GM21360 (cell line): Measurements from ENCODE around the gene B4GALNT1.
"Not testable (repeated sequence)": the region's sequence is repeated elsewhere in the genome, so short reads cannot be mapped to it uniquely, and the experiment has no call there.

ENCODE experiments used
- ATAC-seq: cut with Tn5 transposase; IDR thresholded peaks from one replicate; pipeline ENCODE4 v1.9.1; 2021; ENCODE audit warnings: mild to moderate bottlenecking, moderate library complexity; ENCODE audit not compliant: unreplicated experiment

The B4GALNT1 gene

DNA sequence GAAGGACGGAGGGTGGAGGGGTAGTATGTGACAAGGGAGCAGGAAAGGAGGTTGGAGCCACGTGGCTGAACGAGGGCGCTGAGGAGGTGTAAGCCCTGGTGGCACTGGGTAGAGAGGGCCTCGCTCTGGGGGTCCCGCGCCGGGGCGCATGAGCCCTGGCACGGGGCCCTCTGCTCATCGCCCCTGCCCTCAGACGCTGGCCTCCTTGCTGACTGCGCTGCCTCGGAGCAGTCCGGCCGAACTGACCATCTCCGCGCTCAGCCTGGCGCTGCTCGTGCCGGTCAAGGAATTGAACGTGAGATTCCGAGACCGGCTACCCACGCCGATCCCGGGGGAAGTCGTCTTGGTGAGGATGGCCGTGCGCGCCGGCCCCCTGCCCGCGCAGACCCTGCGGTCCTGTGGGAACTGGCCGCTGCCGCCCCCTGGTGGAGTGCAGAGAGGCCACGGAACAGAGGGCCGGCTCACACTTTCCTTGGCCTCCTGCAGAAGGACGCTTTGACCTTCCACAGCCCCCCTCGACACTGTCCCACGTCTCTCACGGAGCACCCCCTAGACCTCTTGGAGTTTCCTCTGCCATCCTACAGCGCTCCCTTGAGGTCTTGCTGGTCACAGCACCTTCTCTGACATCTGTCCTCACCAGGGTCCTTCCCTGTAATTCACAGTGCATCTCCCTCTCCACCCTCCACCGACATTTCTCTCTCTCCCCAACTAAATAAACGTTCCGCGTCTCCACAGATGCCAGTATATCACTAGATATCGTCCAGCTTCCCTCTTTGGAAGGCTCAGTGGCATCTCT, 11.3 kb downstream of the B4GALNT1 start:
- ATAC-seq: peak; percentile 52

DNA sequence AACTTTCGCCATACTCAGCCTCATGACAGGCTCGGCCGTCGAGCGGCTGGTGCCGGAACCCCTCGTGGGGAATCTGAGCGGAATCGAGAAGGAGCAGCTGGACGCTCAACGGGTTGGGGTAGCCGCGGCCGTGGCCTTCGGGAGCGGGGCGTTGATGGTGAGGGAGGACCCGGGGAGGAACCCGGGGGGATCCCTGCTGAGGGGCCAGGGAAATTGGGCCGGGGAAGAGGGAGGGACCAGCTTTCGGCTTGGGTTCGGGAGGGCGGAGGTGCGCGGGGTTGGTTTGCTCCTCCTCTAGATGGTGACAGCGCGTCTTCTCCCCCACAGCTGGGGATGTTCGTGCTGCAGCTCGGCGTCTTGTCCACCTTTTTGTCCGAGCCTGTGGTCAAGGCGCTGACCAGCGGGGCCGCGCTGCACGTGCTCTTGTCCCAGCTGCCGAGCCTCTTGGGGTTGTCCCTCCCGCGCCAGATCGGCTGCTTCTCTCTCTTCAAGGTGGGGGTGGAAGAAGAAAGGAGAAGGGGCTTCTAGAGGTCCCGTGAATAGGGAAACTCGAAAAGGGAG, 12.0 kb downstream of the B4GALNT1 start:
- ATAC-seq: no peak

DNA sequence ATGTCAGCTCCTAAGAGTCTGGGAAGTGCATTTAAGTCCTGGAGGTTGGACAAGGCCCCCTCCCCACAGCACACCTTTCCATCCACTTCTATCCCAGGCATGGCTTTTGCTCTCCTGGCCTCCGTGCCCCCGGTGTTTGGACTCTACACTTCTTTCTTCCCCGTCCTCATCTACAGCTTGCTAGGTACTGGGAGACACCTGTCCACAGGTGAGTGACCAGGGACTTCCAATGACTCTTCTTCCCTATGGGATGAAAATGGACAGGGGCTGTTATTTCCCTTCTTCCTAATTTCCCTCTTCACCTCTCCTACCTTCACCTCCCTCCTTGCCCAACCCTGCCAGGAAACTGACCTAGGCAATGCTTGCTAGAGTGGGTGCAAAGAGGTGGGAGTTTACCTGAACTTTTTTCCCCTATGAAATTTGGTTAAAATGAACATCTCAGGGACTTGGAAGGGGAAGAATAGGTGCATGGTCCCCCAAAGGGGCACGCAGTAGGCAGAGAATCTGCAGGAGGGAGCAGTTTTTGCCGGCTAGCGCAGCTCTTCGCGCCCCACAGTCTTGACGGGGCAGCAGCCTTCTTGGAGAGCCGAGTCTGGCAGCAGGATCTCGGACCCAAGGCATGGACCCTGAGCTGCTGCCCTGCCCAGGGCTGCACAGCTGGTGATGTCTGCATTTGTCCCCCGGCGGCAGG, 12.6 kb downstream of the B4GALNT1 start:
- ATAC-seq: no peak

DNA sequence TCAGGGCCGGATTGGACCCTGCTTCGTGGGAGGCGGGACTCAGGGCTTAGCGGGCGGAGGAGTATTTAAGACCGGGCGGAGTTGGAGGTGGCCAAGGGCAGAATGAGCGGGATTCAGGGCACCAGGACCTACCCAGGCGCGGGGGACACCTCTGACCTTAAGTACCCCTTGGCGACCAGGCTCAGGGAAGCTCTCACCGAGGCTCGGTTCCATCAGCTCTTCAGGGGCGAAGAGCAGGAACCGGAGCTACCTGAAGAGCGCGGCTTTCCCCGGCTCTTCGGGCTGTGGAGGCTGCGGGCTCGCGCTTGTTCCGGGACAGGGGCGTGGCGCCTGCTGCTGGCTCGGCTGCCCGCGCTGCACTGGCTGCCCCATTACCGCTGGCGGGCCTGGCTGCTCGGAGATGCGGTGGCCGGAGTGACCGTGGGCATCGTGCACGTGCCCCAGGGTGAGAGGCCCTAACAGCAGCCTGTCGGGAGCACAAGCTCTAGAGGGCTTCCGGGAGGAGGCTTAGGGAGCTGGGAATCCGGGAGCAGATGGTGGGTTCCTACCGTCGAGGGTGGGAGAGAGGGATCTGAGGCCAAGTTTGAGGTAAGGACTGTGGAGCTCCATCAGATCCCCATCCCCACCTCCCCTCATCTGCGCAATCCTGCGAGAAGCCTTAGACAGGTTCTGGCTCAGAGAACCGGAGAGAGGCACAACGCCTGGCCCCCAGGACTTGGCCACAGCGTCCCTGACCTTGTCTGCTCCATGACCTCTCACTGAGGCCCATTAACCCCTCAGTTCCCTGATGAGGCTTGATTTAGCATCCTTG, 13.4 kb downstream of the B4GALNT1 start:
- ATAC-seq: no peak

GRCh38 chr12:57618966-57619433, 14.0 kb downstream of the B4GALNT1 start:
- ATAC-seq: no peak

GRCh38 chr12:57618431-57618830, 14.6 kb downstream of the B4GALNT1 start:
- ATAC-seq: not testable (repeated sequence)

DNA sequence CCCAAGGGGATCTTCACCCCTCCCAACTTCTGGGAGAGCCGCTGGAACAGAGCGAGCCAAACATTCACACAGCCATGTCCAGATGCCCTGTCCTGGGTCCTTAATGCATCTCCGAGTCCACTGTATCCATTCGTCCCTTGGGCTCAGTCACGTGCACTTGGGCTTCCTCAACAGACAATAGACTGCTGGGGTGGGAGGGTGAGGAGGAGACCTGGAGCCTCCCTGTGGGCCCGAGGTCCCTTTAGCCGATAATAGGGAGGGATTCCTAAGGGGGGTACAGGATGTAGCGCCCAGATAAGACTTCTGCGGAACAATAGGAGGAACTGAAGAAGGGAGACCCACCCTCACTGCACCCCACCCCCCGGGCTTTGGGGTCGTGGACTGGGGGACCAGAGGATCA, 15.1 kb downstream of the B4GALNT1 start:
- ATAC-seq: no peak

DNA sequence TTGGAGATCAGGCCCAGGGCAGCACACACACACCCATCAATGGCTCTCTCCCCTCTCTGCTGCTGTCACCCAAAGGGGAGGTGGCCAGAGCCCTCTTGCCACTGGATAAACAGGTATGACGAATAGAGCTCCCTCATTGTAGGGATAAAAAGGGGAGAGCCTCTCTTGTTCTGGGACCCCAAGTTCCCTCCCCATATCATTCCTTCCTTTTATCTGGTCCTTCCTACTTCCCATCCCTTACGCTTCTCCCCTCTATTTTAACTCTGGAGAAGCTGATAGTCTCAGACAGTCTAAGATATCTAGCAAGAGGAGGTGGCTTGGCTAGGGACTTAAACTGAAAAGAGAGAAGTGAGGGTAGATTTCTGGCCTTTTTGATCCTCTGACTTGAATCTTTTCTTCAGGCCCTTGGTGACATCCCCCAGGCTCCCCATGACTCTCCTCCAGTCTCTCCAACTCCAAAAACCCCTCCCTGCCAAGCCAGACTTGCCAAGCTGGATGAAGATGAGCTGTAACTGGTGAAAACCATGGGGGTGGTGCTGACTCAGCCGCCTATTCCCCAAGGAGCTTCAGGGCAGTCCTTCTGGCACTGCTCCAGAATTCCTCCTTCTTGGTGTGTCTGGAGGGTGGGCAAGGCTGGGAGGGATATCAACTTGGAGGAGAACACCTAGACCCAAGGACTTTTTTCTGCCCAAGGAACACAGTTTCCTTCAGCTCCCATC, 16.5 kb downstream of the B4GALNT1 start:
- no peak for ATAC-seq

GRCh38 chr12:57615637-57616036, 17.4 kb downstream of the B4GALNT1 start:
- no peak for ATAC-seq

- no peak for ATAC-seq
These were observed 18.0 kb downstream of the B4GALNT1 start for GRCh38 chr12:57614948-57615500.

DNA sequence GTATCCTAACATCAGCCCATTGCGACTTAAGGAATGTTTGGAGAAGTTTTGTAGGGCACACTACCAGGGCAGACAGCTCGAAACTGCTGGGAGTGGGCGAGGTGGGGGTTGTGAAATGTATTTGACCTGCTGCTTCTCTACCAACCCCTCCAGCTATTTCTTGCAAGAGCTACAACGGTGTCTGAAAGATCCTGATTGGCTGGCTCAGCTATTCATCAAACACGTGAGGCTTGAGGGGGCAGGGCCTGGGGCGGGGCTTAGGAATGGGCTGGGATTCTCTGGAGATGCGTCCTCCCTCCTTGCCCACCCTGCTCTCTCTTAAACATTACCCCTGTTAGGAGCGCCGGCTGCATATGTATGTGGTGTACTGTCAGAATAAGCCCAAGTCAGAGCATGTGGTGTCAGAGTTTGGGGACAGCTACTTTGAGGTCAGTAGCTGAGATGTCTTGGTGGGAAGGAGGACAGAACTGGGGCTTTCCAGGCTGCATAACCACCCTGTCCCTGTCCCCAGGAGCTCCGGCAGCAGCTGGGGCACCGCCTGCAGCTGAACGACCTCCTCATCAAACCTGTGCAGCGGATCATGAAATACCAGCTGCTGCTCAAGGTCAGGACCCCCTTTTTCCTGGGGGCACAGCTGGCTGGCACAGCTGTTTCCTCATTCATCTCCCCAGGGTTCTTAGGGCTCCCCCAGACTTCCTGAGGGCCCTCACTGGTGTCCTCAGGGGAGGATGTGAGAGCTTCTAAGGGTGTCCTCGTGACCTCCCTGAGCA, 18.6 kb downstream of the B4GALNT1 start:
- peak; percentile 58 for ATAC-seq

- no peak for ATAC-seq
These were observed 19.4 kb downstream of the B4GALNT1 start for GRCh38 chr12:57613427-57614109.

GRCh38 chr12:57612711-57613426, 20.1 kb downstream of the B4GALNT1 start:
- ATAC-seq: no peak

DNA sequence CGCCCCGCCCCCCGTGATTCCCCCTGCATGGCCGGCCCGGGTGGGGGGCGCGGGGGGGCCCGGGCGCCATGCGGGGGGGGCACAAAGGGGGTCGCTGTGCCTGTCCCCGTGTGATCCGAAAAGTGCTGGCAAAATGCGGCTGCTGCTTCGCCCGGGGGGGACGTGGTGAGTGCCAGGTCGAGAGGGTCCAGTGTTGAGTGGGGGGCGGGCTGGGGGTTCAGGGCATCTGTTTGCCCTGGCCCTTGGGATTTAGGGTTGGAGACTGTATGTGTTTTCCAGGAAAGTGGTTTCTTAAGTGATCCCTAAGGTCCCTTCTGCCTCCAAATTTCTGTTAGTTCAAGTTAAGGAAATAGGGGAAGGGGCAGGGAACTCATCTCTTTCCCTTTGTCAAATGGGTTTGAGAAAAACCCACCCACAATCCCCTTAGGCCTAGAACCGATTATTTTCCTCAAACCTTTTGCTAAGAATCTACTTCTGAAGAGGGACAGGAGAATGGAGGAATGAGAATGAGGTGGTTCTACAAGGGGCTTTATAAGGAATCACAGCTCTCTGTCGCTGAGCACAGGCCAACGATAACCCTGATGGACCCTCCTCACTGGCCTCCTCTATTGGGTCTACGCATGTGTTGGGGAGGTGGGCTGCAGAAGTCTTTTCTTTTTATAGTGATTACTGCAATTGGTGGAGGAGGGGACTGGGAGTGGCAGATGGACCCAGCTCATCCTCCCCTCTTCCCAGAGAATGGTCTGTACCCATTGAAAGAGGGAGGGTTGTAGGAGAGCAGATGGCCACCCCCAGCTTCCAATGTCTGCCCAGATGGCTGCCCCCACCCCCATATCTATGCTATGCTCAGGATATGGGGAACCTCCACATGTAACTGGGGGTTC, 20.9 kb downstream of the B4GALNT1 start:
- no peak for ATAC-seq

GRCh38 chr12:57611108-57611826, 21.7 kb downstream of the B4GALNT1 start, which contains the start of gene ARHGEF25:
Gene ARHGEF25, plus strand, starts transcription at chr12:57611435. Its CDS starts 460 bp downstream, at chr12:57611895.
- no peak for ATAC-seq

DNA sequence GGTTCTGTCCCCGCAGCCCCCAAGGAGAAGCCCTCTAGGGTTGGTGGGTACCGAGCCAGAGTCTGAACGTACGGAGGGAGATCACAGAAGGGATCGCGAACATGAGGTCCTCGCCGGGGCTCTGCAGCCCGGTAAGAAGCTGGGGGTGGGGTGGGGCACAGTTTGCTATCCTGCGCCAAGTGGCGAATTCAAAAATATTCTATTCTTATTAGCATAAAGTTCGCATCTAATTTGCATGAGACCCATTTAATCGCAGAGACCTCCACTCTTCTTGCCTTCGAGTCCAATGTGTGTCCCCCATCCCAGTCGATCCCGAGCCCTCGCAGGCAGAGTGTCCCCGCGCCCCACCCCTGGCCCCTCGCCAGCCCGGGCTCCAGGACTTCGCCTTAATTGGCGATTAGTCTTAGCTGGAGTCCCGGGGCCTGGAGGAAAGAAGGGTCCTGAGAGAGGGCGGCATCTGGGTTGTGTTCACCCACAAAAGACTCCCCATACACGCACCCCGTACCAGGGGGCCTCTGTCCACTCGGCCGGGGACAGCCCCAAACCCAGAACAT, 22.4 kb downstream of the B4GALNT1 start:
- no peak for ATAC-seq
